Mesodermal cell (in vitro differentiated cells): ENCODE results near the gene GPR148.
"Not testable (repeated sequence)": the region's sequence is repeated elsewhere in the genome, so short reads cannot be mapped to it uniquely, and the experiment has no call there.

Source experiments
- H3K27ac ChIP-seq: 2 replicates; pipeline ENCODE4 v1.7.0; 2013; ENCODE audit warnings: mild to moderate bottlenecking, low read depth, low read length, moderate library complexity; ENCODE audit not compliant: severe bottlenecking
- H3K36me3 ChIP-seq: 2 replicates; pipeline ENCODE4 v1.7.1; 2013; ENCODE audit warnings: mild to moderate bottlenecking, low read length, moderate library complexity; ENCODE audit not compliant: control insufficient read depth, insufficient read depth
- H3K4me1 ChIP-seq: one replicate; pipeline ENCODE4 v1.7.1; 2013; ENCODE audit warnings: mild to moderate bottlenecking, low read length; ENCODE audit not compliant: insufficient read depth, control insufficient read depth, poor library complexity, severe bottlenecking
- H3K4me3 ChIP-seq: 2 replicates; pipeline ENCODE4 v1.7.0; 2013; ENCODE audit warnings: low read length, control low read depth, mild to moderate bottlenecking; ENCODE audit not compliant: insufficient read depth, poor library complexity, severe bottlenecking; ENCODE audit errors: extremely low read depth
- H3K9me3 ChIP-seq: 2 replicates; pipeline ENCODE4 v1.7.1; 2013; ENCODE audit warnings: mild to moderate bottlenecking, low read length, moderate library complexity; ENCODE audit not compliant: control insufficient read depth
- WGBS, 2 experiments: methylation state at CpG; one replicate each; pipeline ENCODE4 v1.1.5; 2013; ENCODE audit warnings: missing lambda C conversion rate in 2 of 2; ENCODE audit not compliant: insufficient coverage in 2 of 2; 5-methylcytosine and 5-hydroxymethylcytosine counted together

Gene GPR148

GRCh38 chr2:130728007-130728454 is 839 bp upstream of the GPR148 start:
- Histone ChIP-seq H3K27ac (peak overlapping the region; percentile 25), H3K4me1 (peaks cover 5% of the 10 kb centered on the region), H3K36me3 (no peaks in the 10 kb centered on the region), H3K9me3 (no peaks in the 10 kb centered on the region), H3K4me3 (peak overlapping the region; percentile 50)
- WGBS, 2 experiments: 43 to 53% methylated on average over 9 of the region's 12 CpGs

DNA sequence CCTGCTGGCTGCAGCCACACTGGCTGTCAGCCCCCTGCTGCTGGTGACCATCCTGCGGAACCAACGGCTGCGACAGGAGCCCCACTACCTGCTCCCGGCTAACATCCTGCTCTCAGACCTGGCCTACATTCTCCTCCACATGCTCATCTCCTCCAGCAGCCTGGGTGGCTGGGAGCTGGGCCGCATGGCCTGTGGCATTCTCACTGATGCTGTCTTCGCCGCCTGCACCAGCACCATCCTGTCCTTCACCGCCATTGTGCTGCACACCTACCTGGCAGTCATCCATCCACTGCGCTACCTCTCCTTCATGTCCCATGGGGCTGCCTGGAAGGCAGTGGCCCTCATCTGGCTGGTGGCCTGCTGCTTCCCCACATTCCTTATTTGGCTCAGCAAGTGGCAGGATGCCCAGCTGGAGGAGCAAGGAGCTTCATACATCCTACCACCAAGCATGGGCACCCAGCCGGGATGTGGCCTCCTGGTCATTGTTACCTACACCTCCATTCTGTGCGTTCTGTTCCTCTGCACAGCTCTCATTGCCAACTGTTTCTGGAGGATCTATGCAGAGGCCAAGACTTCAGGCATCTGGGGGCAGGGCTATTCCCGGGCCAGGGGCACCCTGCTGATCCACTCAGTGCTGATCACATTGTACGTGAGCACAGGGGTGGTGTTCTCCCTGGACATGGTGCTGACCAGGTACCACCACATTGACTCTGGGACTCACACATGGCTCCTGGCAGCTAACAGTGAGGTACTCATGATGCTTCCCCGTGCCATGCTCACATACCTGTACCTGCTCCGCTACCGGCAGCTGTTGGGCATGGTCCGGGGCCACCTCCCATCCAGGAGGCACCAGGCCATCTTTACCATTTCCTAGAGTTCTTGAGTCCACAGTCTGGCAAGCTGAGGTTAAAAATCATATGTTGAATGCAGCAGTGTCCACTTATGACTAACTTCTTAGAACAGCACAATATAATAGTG is 741 bp downstream of the GPR148 start:
- H3K36me3 ChIP-seq: no peaks in the 10 kb centered on the region
- WGBS, 2 experiments: 94 to 95% methylated on average over 16 of the region's 17 CpGs
- no peak overlapping the region for H3K27ac ChIP-seq
- H3K4me1 ChIP-seq: peaks cover 5% of the 10 kb centered on the region
- no peak overlapping the region for H3K4me3 ChIP-seq
- H3K9me3 ChIP-seq: no peaks in the 10 kb centered on the region

GRCh38 chr2:130732257-130732656 is 3.4 kb downstream of the GPR148 start:
- H3K9me3 ChIP-seq, H3K27ac ChIP-seq, H3K36me3 ChIP-seq, H3K4me1 ChIP-seq, H3K4me3 ChIP-seq: not testable (repeated sequence)
- 95 to 100% methylated on average over 4 to 8 of the region's 11 CpGs for WGBS, 2 experiments

DNA sequence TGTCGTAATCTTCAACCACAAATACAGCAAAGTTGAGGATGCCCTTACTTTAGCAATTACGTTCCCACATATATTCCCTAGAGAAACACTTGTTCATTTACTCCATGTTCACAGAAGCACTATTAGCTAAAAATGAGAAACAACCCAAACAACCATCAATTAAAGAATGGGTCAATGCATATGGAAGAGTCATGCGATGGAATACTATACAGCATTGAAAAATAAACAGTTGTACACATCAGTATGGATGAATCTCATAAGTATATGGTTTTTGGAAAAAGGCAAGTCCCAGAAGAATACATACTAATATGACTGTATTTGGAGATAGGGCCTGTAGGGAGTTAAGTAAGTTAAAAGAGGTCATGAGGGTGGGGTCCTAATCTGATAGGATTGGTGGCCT is 6.3 kb downstream of the GPR148 start:
- Histone ChIP-seq H3K36me3 (no peaks in the 10 kb centered on the region), H3K9me3 (peaks cover 2% of the 10 kb centered on the region), H3K4me1 (no peaks in the 10 kb centered on the region), H3K4me3 (no peak overlapping the region), H3K27ac (no peak overlapping the region)
- WGBS, 2 experiments: 100% methylated on average over 1 of the region's 3 CpGs

- Histone ChIP-seq H3K36me3 (no peaks in the 10 kb centered on the region), H3K4me1 (no peaks in the 10 kb centered on the region), H3K9me3 (peaks cover 2% of the 10 kb centered on the region), H3K4me3 (no peak overlapping the region), H3K27ac (no peak overlapping the region)
- WGBS, 2 experiments: 79 to 87% methylated on average over 3 to 4 of the region's 6 CpGs
Observed at GRCh38 chr2:130736487-130736886, 7.6 kb downstream of the GPR148 start.

GRCh38 chr2:130737592-130737991 is 8.7 kb downstream of the GPR148 start:
- peaks cover 2% of the 10 kb centered on the region for H3K9me3 ChIP-seq
- WGBS, 2 experiments: 90 to 93% methylated on average over 11 of the region's 14 CpGs
- no peaks in the 10 kb centered on the region for H3K4me1 ChIP-seq
- no peak overlapping the region for H3K27ac ChIP-seq
- H3K4me3 ChIP-seq: no peak overlapping the region
- no peaks in the 10 kb centered on the region for H3K36me3 ChIP-seq

GRCh38 chr2:130740671-130741070 is 11.8 kb downstream of the GPR148 start:
- H3K4me1 ChIP-seq: no peaks in the 10 kb centered on the region
- no peak overlapping the region for H3K4me3 ChIP-seq
- H3K9me3 ChIP-seq: no peaks in the 10 kb centered on the region
- WGBS, 2 experiments: 82 to 93% methylated on average over 9 to 11 of the region's 12 CpGs
- no peaks in the 10 kb centered on the region for H3K36me3 ChIP-seq
- no peak overlapping the region for H3K27ac ChIP-seq

GRCh38 chr2:130743278-130743677 is 14.4 kb downstream of the GPR148 start:
- Histone ChIP-seq H3K36me3 (no peaks in the 10 kb centered on the region), H3K9me3 (no peaks in the 10 kb centered on the region), H3K27ac (no peak overlapping the region), H3K4me1 (no peaks in the 10 kb centered on the region), H3K4me3 (no peak overlapping the region)
- whole genome bisulfite sequencing, 2 experiments: 78% methylated on average over 7 to 8 of the region's 8 CpGs

GRCh38 chr2:130744287-130745117 is 15.6 kb downstream of the GPR148 start:
- H3K36me3 ChIP-seq: no peaks in the 10 kb centered on the region
- WGBS, 2 experiments: 52 to 59% methylated on average over 14 to 18 of the region's 20 CpGs
- H3K9me3 ChIP-seq: no peaks in the 10 kb centered on the region
- H3K27ac ChIP-seq: peak overlapping the region; percentile 73
- H3K4me3 ChIP-seq: no peak overlapping the region
- H3K4me1 ChIP-seq: no peaks in the 10 kb centered on the region

DNA sequence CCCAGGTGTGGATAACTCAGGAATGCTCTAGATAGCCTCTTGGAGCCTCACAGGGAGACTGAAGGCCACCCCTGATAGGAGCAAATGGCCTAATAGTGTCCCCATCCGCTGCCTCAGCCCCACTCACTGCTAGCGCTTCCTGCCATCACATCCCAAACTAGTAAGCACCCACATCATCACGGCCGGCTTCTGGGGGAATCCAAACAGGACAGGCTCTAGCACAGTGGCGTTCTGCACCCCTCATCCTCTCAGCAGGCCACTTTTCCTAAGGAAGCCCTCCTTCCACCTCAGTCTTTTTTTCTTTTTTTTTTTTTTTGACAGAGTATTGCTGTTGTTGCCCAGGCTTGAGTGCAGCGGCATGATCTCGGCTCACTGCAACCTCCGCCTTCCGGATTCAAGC is 20.2 kb downstream of the GPR148 start:
- no peak overlapping the region for H3K4me3 ChIP-seq
- no peaks in the 10 kb centered on the region for H3K9me3 ChIP-seq
- H3K36me3 ChIP-seq: no peaks in the 10 kb centered on the region
- no peak overlapping the region for H3K27ac ChIP-seq
- no peaks in the 10 kb centered on the region for H3K4me1 ChIP-seq
- WGBS, 2 experiments: 92 to 97% methylated on average over 7 to 8 of the region's 9 CpGs
